ENCODE data around the gene ARHGDIG. TPM values are rescaled to one million over a fixed set of nuclear protein-coding genes. Genes with fewer than 3 reads are reported as not detected.

Gene ARHGDIG
- total and polyA plus RNA-seq, 4 donors = 0.75 to 3.1 TPM; not detected in 2

DNA sequence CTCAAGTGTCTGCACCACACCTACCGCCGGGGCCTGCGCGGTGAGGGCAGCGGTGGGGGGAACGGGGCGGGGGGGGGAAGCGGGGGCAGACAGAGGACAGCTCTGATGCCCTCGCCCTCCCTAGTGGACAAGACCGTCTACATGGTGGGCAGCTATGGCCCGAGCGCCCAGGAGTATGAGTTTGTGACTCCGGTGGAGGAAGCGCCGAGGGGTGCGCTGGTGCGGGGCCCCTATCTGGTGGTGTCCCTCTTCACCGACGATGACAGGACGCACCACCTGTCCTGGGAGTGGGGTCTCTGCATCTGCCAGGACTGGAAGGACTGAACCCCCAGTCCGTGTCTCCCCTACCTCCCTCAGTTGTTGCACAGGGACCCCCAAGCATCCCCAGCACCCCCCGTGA lies 2.1 kb downstream of the ARHGDIG start:
- Histone ChIP-seq H3K27me3 (ENCODE audit: control insufficient read depth in 1 of 2, insufficient read depth in 2 of 2, low read length in 1 of 2) (no peaks in the 10 kb centered on the region), H3K27ac (ENCODE audit: low read depth in 1 of 2, low read length in 2 of 2) (no peak overlapping the region), H3K36me3 (ENCODE audit: control insufficient read depth in 1 of 2, insufficient read depth in 2 of 2, low read length in 1 of 2) (no peaks in the 10 kb centered on the region), H3K4me1 (ENCODE audit: control insufficient read depth in 1 of 2, insufficient read depth in 2 of 2, low read length in 2 of 2) (no peaks in the 10 kb centered on the region), H3K9me3 (ENCODE audit: control insufficient read depth, low read length) (no peaks in the 10 kb centered on the region), H3K4me3 (ENCODE audit: low read length in 2 of 2) (no peak overlapping the region)
- intact Hi-C loops (cut with DNase I) = loop anchor here in 1 of 2 donors (2.0 kb wide), 1 partner anchor 40 kb away; no protein-coding TSS in a partner anchor
- DNase-seq (no peak), ATAC-seq (ENCODE audit: low FRiP score) (no peak)
- WGBS, 2 donors = 85 to 87% methylated on average over 16 to 22 of the region's 22 CpGs

DNA sequence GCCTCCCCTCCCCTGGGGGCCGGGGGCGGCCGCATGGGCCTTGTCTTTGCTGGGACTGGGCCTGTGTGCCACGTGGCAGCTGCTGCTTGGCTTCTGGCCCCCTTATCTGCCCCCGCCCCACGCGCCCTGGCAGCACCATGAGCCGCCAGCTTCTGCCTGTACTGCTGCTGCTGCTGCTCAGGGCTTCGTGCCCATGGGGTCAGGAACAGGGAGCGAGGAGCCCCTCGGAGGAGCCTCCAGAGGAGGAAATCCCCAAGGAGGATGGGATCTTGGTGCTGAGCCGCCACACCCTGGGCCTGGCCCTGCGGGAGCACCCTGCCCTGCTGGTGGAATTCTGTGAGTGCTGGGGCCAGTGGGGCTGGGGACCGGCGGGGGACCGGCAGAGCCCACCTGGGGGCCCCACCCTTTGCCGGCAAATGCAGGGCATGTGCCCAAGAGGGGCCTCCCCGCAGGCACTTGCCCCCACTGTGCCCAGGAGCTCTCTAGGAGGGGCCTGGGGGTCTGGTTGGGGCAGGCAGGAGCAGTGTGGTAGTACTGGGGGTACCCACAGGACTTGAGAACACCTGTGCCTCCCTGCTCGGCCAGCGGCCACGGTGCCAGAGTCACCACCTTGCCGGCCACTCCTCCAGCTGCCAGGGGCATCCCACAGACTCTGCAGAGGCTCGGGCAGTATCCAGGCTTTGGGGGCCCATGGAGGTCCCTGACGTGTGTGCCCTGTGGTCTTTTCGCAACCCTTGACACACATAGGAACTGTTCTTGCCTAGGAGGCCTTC lies 2.8 kb downstream of the ARHGDIG start, which contains the start of gene PDIA2:
Gene PDIA2, plus strand, starts transcription at position 132 of the 773 bp plus-strand sequence. Its CDS starts 6 bp downstream, at position 138.
- 62 to 65% methylated on average over 25 of the region's 25 CpGs for whole genome bisulfite sequencing, 2 donors
- intact Hi-C loops (cut with DNase I) = loop anchor here in 1 of 2 donors (2.0 kb wide), 1 partner anchor 40 kb away; no protein-coding TSS in a partner anchor

DNA sequence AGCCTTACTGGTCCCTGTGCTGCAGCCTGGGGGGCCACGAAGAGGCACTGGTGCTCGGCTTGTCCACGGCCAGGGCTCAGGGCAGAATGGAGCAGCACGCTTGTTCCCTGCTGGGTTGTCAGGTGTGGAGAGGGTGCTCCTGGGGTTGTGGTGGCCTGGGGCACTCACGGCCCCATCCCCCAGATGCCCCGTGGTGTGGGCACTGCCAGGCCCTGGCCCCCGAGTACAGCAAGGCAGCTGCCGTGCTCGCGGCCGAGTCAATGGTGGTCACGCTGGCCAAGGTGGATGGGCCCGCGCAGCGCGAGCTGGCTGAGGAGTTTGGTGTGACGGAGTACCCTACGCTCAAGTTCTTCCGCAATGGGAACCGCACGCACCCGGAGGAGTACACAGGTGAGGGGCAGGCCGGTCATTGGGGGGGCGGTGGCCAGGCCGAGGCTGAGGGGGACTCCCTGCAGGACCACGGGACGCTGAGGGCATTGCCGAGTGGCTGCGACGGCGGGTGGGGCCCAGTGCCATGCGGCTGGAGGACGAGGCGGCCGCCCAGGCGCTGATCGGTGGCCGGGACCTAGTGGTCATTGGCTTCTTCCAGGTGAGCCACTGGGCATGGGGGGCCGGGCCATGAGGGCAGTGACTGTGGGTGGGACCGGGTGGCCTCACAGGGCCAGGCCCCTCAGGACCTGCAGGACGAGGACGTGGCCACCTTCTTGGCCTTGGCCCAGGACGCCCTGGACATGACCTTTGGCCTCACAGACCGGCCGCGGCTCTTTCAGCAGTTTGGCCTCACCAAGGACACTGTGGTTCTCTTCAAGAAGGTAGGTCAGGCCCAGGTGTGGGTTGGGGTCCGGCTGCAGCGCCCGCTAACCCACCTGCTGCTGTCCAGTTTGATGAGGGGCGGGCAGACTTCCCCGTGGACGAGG lies 4.1 kb downstream of the ARHGDIG start:
- Histone ChIP-seq H3K36me3 (ENCODE audit: control insufficient read depth in 1 of 2, insufficient read depth in 2 of 2, low read length in 1 of 2) (peaks cover 0 to 2% of the 10 kb centered on the region in 2 donors), H3K27ac (ENCODE audit: low read depth in 1 of 2, low read length in 2 of 2) (no peak overlapping the region), H3K4me1 (ENCODE audit: control insufficient read depth in 1 of 2, insufficient read depth in 2 of 2, low read length in 2 of 2) (no peaks in the 10 kb centered on the region), H3K9me3 (ENCODE audit: control insufficient read depth, low read length) (no peaks in the 10 kb centered on the region), H3K27me3 (ENCODE audit: control insufficient read depth in 1 of 2, insufficient read depth in 2 of 2, low read length in 1 of 2) (no peaks in the 10 kb centered on the region), H3K4me3 (ENCODE audit: low read length in 2 of 2) (no peak overlapping the region)
- DNase-seq (no peak), ATAC-seq (ENCODE audit: low FRiP score) (no peak)
- 93% methylated on average over 52 of the region's 52 CpGs for WGBS, 2 donors
- intact Hi-C loops (cut with DNase I) = no loop called here

More for the DNA sequence above, 2.8 kb downstream of the ARHGDIG start, which contains the start of gene PDIA2:
- H3K4me1 ChIP-seq (ENCODE audit: control insufficient read depth in 1 of 2, insufficient read depth in 2 of 2, low read length in 2 of 2) = no peaks in the 10 kb centered on the region
- no peak within 1 kb of the TSS for H3K27ac ChIP-seq (ENCODE audit: low read depth in 1 of 2, low read length in 2 of 2)
- no peak for ATAC-seq (ENCODE audit: low FRiP score)
- H3K36me3 ChIP-seq (ENCODE audit: control insufficient read depth in 1 of 2, insufficient read depth in 2 of 2, low read length in 1 of 2) = peaks cover 0 to 1% of the 10 kb centered on the region in 2 donors
- H3K9me3 ChIP-seq (ENCODE audit: control insufficient read depth, low read length) = no peaks in the 10 kb centered on the region
- H3K27me3 ChIP-seq (ENCODE audit: control insufficient read depth in 1 of 2, insufficient read depth in 2 of 2, low read length in 1 of 2) = no peaks in the 10 kb centered on the region
- no peak within 1 kb of the TSS for H3K4me3 ChIP-seq (ENCODE audit: low read length in 2 of 2)
- no peak for DNase-seq

DNA sequence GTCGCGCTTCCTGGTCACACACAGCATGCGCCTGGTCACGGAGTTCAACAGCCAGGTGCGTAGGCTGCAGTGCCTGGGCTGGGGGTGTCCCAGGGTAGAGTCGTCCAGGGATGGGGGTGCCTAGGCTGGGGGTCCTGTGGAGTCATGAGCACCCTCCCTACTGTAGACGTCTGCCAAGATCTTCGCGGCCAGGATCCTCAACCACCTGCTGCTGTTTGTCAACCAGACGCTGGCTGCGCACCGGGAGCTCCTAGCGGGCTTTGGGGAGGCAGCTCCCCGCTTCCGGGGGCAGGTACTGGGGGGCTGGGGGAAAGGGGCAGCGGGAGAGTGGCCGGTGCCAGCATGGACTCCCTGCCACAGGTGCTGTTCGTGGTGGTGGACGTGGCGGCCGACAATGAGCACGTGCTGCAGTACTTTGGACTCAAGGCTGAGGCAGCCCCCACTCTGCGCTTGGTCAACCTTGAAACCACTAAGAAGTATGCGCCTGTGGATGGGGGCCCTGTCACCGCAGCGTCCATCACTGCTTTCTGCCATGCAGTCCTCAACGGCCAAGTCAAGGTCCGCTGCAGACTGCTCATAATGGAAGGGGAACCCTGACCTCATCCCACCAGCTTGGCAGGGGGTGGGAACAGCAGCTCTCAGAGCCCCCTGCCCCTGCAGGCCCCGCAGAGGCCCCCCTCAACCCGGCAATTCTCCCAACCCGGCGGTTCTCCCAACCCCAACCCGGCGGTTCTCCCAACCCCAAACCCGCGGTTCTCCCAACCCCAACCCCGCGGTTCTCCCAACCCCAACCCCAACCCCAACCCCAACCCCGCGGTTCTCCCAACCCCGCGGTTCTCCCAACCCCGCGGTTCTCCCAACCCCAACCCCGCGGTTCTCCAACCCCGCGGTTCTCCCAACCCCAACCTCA lies 5.0 kb downstream of the ARHGDIG start:
- Histone ChIP-seq H3K36me3 (ENCODE audit: control insufficient read depth in 1 of 2, insufficient read depth in 2 of 2, low read length in 1 of 2) (peaks cover 0 to 2% of the 10 kb centered on the region in 2 donors), H3K9me3 (ENCODE audit: control insufficient read depth, low read length) (no peaks in the 10 kb centered on the region), H3K4me1 (ENCODE audit: control insufficient read depth in 1 of 2, insufficient read depth in 2 of 2, low read length in 2 of 2) (no peaks in the 10 kb centered on the region), H3K27me3 (ENCODE audit: control insufficient read depth in 1 of 2, insufficient read depth in 2 of 2, low read length in 1 of 2) (no peaks in the 10 kb centered on the region), H3K4me3 (ENCODE audit: low read length in 2 of 2) (no peak overlapping the region), H3K27ac (ENCODE audit: low read depth in 1 of 2, low read length in 2 of 2) (no peak overlapping the region)
- DNase-seq (no peak), ATAC-seq (ENCODE audit: low FRiP score) (no peak)
- WGBS, 2 donors = 96% methylated on average over 40 to 48 of the region's 48 CpGs
- intact Hi-C loops (cut with DNase I) = no loop called here

- Histone ChIP-seq H3K4me1 (ENCODE audit: control insufficient read depth in 1 of 2, insufficient read depth in 2 of 2, low read length in 2 of 2) (no peaks in the 10 kb centered on the region), H3K9me3 (ENCODE audit: control insufficient read depth, low read length) (no peaks in the 10 kb centered on the region), H3K36me3 (ENCODE audit: control insufficient read depth in 1 of 2, insufficient read depth in 2 of 2, low read length in 1 of 2) (peaks cover 0 to 2% of the 10 kb centered on the region in 2 donors), H3K4me3 (ENCODE audit: low read length in 2 of 2) (no peak overlapping the region), H3K27me3 (ENCODE audit: control insufficient read depth in 1 of 2, insufficient read depth in 2 of 2, low read length in 1 of 2) (no peaks in the 10 kb centered on the region), H3K27ac (ENCODE audit: low read depth in 1 of 2, low read length in 2 of 2) (no peak overlapping the region)
- WGBS, 2 donors = 92 to 93% methylated on average over 19 to 22 of the region's 22 CpGs
- DNase-seq = no peak
- ATAC-seq (ENCODE audit: low FRiP score) = no peak
- intact Hi-C loops (cut with DNase I) = no loop called here
These were observed 6.3 kb downstream of the ARHGDIG start for GRCh38 chr16:286491-287297.

DNA sequence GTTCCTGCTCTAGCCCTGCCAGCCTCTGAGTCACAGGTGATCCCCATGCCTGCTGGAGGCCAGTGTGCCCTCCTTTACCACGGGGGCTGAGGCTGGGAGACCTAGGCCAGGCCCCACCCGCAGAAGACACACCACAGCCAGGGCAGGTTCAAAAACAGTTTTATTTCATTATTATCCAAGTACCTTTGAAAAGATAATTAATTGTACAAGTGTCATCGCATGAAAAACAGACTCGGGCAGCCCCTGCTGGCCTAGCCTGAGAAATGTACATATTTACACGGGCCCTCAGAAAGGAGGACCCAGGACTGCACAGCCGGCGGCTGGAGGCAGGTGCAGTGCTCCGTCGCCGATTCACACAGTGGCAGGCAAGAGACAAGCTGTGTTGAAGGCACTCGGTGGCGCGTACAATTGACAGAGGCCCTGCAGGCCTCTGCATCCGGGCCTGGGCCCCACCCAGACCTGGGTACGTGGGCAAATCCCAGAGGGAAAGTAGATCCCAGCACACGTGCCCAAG lies 7.0 kb downstream of the ARHGDIG start:
- Histone ChIP-seq H3K4me1 (ENCODE audit: control insufficient read depth in 1 of 2, insufficient read depth in 2 of 2, low read length in 2 of 2) (no peaks in the 10 kb centered on the region), H3K27me3 (ENCODE audit: control insufficient read depth in 1 of 2, insufficient read depth in 2 of 2, low read length in 1 of 2) (no peaks in the 10 kb centered on the region), H3K4me3 (ENCODE audit: low read length in 2 of 2) (no peak overlapping the region), H3K36me3 (ENCODE audit: control insufficient read depth in 1 of 2, insufficient read depth in 2 of 2, low read length in 1 of 2) (peaks cover 0 to 2% of the 10 kb centered on the region in 2 donors), H3K9me3 (ENCODE audit: control insufficient read depth, low read length) (no peaks in the 10 kb centered on the region), H3K27ac (ENCODE audit: low read depth in 1 of 2, low read length in 2 of 2) (no peak overlapping the region)
- ATAC-seq (ENCODE audit: low FRiP score) = no peak
- no peak for DNase-seq
- 78 to 85% methylated on average over 16 of the region's 16 CpGs for WGBS, 2 donors
- intact Hi-C loops (cut with DNase I) = no loop called here

DNA sequence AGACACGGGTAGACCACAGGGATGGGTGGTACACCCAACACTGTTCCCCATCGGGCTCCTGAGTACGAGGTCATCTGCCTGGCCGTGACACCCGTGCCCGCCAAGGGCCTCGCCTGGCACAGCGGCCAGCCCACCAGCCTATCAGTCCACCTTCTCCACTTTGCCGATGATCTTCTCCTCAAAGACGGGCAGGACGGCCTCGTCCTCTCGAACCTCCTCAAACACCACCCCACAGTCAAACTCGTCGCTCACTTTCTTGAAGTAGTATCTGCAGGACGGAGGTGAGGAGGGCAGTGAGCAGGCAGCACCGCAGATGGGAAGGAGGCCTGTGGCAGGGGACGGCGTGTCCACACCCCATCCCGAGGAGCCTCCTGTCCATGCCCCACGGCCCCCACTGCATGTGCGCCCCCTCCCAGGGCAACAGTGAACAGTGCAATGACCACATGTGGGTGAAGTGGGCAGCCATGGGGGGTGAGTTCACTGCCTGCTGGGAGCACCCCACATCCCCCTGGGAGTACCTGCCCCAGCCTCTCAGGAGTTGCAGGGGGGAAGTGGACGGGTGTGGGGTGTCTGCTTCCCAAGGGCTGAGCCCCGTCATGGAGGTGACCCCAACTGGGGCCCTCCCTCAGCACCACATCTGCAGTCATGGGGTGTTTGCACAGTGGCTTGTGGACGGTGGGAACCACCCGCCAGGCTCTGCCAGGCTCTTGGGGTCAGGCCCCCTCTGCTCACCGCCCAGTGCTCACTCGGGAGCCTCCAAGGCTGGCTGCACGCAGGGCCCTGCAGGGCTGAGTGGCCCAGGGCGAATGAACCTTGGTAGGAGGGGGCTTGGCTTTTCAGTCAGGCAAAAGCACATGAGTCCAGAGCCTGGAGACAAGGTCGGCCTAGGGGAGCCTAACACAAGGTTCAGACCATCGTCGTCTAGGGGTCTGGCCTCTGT lies 7.9 kb downstream of the ARHGDIG start:
- H3K27ac ChIP-seq (ENCODE audit: low read depth in 1 of 2, low read length in 2 of 2) = no peak overlapping the region

More for the DNA sequence above, 7.9 kb downstream of the ARHGDIG start:
- ATAC-seq (ENCODE audit: low FRiP score) (no peak), DNase-seq (no peak)
- 92 to 93% methylated on average over 33 of the region's 33 CpGs for WGBS, 2 donors
- Histone ChIP-seq H3K4me1 (ENCODE audit: control insufficient read depth in 1 of 2, insufficient read depth in 2 of 2, low read length in 2 of 2) (no peaks in the 10 kb centered on the region), H3K36me3 (ENCODE audit: control insufficient read depth in 1 of 2, insufficient read depth in 2 of 2, low read length in 1 of 2) (peaks cover 0 to 2% of the 10 kb centered on the region in 2 donors), H3K4me3 (ENCODE audit: low read length in 2 of 2) (no peak overlapping the region), H3K27me3 (ENCODE audit: control insufficient read depth in 1 of 2, insufficient read depth in 2 of 2, low read length in 1 of 2) (no peaks in the 10 kb centered on the region), H3K9me3 (ENCODE audit: control insufficient read depth, low read length) (no peaks in the 10 kb centered on the region)
- intact Hi-C loops (cut with DNase I) = no loop called here
